GM12875 (cell line): ENCODE measurements around the gene SPINT2.
"Not testable (repeated sequence)": the region's sequence is repeated elsewhere in the genome, so short reads cannot be mapped to it uniquely, and the experiment has no call there.

Experiments used
- H3K4me3 ChIP-seq: one replicate; pipeline ENCODE4 v1.5.1; 2011; ENCODE audit warnings: low read depth, low read length, control low read depth
- CTCF ChIP-seq: IDR thresholded peaks from 2 replicates; pipeline ENCODE4 v1.5.1; 2011; ENCODE audit warnings: low read depth, mild to moderate bottlenecking, control low read depth, inconsistent platforms, low read length, moderate library complexity, borderline replicate concordance; ENCODE audit not compliant: insufficient read depth

The SPINT2 gene

GRCh38 chr19:38252385-38252784 is 12.0 kb upstream of the SPINT2 start:
- no peak overlapping the region for H3K4me3 ChIP-seq
- no peak for TF ChIP-seq CTCF

- no peak overlapping the region for H3K4me3 ChIP-seq
- TF ChIP-seq CTCF = no peak
Measured at GRCh38 chr19:38252941-38253691, 11.3 kb upstream of the SPINT2 start.

GRCh38 chr19:38253788-38254187 is 10.6 kb upstream of the SPINT2 start:
- no peak overlapping the region for H3K4me3 ChIP-seq
- no peak for TF ChIP-seq CTCF

- no peak overlapping the region for H3K4me3 ChIP-seq
- TF ChIP-seq CTCF = no peak
Measured at GRCh38 chr19:38255383-38256014, 8.9 kb upstream of the SPINT2 start.

GRCh38 chr19:38261942-38262341 is 2.4 kb upstream of the SPINT2 start:
- not testable (repeated sequence) for H3K4me3 ChIP-seq

- no peak for TF ChIP-seq CTCF
- no peak overlapping the region for H3K4me3 ChIP-seq
Measured at GRCh38 chr19:38262585-38263268, 1.6 kb upstream of the SPINT2 start.

GRCh38 chr19:38263689-38264485 is 486 bp upstream of the SPINT2 start:
- no peak for TF ChIP-seq CTCF
- peak overlapping the region; percentile 59 for H3K4me3 ChIP-seq
